Hepatocyte (in vitro differentiated cells): ENCODE data around the gene ANKRD44.

ENCODE experiments used
- EZH2 ChIP-seq: fragments of 200-600 bp; sonication (generic); IDR thresholded peaks from 2 replicates; pipeline ENCODE4 v1.6.1; 2016; ENCODE audit warnings: antibody characterized with exemption, mild to moderate bottlenecking, borderline replicate concordance
- EZH2phosphoT487 ChIP-seq: fragments of 200-600 bp; sonication (generic); IDR thresholded peaks from one replicate; pipeline ENCODE4 v1.6.1; 2018; ENCODE audit warnings: antibody characterized with exemption, mild to moderate bottlenecking, low read depth, moderate library complexity; ENCODE audit not compliant: unreplicated experiment, severe bottlenecking
- TF ChIP-seq, protein P1 (sequence below): fragments of 200-600 bp; sonication (generic); IDR thresholded peaks from 2 replicates; pipeline ENCODE4 v1.5.1; 2016; ENCODE audit warnings: antibody characterized with exemption, mild to moderate bottlenecking; ENCODE audit not compliant: poor library complexity

- TF ChIP-seq, protein P1, sequence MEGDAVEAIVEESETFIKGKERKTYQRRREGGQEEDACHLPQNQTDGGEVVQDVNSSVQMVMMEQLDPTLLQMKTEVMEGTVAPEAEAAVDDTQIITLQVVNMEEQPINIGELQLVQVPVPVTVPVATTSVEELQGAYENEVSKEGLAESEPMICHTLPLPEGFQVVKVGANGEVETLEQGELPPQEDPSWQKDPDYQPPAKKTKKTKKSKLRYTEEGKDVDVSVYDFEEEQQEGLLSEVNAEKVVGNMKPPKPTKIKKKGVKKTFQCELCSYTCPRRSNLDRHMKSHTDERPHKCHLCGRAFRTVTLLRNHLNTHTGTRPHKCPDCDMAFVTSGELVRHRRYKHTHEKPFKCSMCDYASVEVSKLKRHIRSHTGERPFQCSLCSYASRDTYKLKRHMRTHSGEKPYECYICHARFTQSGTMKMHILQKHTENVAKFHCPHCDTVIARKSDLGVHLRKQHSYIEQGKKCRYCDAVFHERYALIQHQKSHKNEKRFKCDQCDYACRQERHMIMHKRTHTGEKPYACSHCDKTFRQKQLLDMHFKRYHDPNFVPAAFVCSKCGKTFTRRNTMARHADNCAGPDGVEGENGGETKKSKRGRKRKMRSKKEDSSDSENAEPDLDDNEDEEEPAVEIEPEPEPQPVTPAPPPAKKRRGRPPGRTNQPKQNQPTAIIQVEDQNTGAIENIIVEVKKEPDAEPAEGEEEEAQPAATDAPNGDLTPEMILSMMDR = no peak
- TF ChIP-seq EZH2 = no peak
- TF ChIP-seq EZH2phosphoT487 = no peak
These were observed 330.6 kb downstream of the ANKRD44 start for GRCh38 chr2:196980001-196980400.
